Epidermal melanocyte (primary cell): ENCODE data around the gene AMN.

Experiments
- DNase-seq: peaks from one replicate; pipeline ENCODE4 v3.0.0; 2011; ENCODE audit warnings: low spot score; ENCODE audit not compliant: insufficient read length

The AMN gene

DNA sequence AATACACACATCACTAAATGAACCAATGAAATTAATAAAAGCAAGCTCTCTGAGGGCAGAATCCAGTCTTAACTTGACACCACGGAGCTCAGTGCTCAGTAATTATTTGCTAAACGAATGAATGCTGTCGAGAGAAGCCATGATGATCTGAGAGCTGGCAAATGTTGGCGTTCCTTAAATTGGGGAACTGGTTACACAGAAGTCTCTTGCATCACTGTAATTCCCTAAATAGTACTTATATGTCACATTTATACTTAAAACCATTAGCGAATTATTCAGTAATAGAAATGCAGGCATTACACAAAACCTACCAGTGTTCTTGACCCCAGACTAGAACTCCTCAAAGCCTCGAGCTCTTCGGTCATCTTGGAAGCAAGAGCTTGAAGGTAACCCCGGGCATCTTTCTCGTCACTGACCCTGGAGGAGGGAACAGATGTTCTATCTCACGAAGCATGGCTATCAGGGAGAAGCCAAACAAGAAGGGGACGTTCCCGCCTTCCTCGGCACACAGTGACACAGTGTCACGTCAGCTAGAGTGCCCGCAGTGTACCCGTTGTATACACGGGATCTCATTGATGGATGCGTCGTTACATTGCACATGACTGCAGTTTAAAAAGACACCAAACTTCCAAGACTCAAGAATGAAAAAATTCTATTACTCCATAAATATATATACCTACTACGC is 43.6 kb downstream of the AMN start:
- no peak for DNase-seq

DNA sequence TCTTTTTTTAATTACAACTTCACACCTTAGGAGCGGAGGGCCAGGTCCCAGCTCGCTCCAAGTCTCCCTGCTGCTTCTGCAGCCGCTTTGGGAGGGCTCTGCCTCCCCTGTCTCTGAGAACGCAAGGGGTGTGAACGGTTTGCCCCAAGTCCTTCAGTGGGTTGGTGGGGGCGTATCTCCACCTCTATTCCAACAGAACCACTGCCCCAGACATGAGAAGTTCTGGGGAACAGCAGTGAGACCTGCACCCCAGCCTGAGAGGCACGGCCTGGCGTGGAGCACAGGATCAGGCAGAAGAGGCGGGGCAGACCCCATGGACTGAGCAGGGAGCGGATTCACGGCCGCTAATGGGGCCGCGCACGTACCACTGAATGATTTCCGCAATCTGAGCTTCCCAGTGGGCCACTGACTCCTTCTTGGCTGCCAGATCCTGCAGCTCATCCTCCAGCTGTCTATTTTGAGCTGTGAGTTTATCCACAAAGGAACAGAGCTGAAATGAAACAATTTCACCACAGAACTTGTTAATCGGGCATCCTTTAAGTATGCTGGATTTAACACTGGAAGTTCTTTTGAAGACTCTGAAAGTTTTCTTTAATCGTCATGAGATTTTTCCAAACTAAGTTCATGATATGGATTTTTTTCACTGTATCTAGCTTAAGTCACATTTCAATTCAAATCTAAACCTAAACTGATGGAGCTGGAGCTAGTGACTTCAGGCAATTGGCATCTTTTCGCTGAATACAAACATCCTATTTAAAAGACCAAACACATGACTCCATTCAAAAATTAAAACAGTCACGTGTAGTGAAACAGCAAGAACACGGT is 44.4 kb downstream of the AMN start:
- DNase-seq: peak; percentile 76

DNA sequence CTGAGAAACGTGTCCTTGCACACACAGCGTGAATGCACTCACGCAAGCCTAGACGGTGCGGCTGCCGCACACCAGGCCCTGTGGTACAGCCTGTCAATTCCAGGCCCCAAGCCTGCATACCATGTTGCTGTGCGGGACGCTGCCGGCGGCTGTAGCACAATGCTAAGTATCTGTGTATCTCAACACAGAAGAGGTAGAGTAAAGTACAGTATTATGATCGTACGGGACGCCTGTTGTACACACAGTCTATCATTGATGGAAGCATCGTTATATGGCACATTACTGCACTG is 45.0 kb downstream of the AMN start:
- no peak for DNase-seq

- DNase-seq: no peak
These were observed 45.8 kb downstream of the AMN start for GRCh38 chr14:102968306-102968705.

DNA sequence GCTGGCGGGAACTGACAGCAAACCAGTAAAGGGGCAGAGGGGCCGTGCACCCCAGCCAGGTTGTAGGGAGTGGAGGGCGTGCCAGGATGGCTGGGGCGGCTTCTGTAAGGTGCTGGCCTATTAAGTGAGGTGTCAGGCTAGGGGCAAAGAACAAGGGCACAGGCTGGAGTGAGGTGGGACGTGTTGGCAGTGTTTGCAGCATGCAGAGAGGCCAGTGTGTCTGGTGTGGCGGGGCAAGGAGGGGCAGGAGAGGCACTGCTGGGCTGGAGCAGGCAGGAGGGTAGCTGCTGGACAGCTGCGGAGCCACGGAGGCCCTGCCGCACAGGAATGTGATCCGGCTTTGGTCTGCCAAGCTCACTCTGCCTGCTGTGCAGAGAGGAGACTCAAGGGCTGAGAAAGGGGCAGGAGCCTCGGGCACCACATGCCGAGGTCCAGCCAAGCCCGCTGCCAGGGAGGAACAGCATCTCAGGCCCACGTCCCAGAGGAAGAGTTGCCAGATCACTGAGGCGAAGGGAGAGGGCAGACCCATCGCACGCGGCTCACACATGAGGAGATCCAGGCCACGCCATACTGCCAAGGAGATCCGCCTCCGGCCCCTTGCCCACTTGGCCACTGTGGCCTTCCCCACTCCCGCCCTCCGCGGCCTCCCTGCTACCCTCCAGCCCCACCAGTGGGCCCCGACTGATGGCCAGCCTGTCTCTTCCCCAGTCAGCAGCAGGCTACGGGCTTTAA is 46.8 kb downstream of the AMN start:
- no peak for DNase-seq

- DNase-seq: no peak
These were observed 47.4 kb downstream of the AMN start for GRCh38 chr14:102969901-102970300.

DNA sequence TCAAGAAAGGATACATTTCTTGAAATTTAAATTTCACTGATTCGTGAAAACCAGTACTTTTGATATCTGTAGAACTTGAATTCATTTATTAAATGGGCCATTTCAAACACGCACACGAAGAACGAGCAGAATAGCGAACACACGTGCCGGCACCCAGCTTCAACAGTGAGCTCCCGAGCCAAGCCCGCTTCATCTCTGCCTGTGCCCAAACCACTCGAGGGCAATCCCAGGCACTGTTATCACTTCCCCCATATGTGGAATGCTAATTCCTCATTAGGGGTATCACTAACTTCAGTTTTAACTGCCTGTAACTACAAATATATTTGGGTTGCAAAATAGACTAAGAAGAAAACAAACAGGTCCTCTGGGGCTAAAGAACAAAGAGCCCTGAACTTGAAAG is 48.0 kb downstream of the AMN start:
- no peak for DNase-seq

- DNase-seq: no peak
These were observed 48.9 kb downstream of the AMN start for GRCh38 chr14:102971314-102971713.

DNA sequence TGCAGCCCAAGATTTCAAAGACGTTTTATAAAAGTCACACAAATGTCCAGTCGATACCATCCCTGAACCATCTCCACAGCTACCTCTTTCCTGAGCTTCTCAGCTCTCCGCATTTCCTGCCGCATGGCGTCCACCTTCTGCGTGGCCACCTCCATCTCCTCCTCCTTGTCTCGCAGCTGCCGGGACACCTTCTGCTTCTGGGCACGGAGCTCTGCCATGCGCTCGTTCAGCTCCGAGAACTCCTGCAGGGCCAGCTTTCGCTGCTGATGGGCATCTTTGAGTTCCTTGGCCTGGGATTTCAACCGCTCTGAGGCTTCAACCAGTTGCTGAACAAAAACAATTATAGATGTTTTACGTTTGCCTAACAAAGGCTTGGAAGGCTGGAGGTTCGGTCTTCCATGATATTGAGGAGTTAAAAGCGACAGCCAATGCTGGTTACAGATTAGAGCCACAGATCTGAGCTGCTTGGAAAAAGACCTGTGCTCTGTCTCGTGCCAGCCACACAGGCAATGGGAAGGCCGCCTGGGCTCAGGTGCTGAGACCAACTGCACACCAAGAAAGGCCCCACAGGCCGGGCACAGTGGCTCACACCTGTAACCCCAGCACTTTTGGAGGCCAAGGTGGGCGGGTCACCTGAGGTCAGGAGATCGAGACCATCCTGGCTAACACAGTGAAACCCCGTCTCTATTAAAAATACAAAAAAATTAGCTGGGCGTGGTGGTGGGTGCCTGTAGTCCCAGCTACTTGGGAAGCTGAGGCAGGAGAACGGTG is 49.6 kb downstream of the AMN start:
- no peak for DNase-seq

DNA sequence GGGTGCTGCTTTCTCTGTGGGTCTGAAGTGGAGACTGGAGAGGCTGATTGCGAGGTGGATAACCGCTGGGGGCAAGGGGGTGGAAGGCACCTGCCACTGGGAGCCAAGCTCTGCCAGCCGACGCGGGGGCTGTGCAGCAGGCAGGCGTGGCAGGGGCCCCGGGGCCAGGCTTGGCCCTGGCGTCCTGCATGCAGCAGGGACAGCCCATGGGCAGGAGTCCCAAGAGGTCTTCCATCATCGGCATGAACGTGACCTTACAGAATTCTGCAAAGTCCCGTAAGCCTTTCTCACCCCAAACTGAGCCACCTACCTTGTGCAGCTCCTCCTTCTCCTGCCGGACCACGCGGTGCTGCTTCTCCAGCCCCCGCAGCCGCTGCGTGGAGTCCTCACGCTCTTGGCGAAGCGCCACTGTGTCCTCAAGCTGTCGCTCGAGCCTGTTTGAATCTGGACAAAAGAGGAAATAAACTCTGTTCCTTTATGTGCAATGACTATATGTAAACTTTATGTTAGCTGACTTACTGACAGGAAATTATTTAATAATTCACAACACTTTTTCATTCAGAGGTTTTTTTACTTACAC is 51.3 kb downstream of the AMN start:
- DNase-seq: no peak

DNA sequence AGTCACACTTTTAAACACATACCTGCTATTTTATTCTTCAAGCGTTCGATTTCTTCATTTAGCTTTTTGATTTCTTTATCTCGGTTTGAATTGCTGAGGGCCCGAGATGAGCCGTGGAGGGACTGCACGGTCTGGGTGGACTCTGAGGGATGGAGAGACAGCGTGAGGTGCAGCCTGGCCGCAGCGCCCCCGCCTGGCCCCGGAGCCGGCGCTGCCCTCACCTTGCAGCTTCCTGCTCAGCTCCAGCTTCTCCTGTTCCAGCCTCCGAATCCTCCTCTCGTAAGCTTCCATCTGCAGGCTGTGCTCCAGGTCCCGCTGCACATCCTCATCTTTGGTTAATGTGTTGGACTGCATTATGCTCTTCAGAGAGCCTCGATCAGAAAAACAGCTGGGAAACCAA is 53.2 kb downstream of the AMN start:
- no peak for DNase-seq

DNA sequence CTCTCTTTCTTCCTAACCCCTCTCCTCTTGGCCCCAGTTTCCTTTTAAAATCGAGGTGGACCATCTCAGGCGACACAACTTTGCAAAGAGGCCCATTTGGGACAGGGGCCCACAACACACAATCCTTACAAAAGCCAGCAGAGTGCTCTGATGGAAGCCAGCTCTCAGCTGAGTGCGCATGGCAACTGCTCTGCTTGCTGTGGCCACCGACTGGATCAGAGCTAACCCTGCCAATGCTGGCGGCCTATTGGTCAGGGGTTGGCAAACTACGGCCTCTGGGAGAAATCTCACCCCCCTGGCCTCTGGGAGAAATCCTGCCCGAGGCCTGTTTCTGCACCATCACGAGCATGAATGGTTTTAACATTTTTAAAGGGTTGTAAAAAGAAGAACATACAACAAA is 55.0 kb downstream of the AMN start:
- no peak for DNase-seq

DNA sequence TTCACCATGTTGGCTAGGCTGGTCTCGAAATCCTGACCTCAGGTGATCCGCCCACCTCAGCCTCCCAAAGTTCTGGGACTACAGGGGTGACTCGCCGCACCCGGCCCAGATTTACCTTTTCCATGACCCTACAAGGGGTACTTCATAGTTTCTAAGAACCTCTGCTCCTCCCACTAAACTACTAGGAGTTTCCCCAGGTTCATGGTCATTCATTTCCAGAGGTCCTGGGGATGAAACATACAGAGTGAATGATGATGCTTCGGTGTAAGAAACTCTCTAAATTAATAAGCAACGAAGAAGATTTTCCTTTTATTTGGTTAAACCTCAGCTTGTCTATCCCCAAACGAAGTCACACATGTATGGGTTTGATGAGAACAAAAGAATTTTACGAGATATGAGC is 56.9 kb downstream of the AMN start:
- no peak for DNase-seq

DNA sequence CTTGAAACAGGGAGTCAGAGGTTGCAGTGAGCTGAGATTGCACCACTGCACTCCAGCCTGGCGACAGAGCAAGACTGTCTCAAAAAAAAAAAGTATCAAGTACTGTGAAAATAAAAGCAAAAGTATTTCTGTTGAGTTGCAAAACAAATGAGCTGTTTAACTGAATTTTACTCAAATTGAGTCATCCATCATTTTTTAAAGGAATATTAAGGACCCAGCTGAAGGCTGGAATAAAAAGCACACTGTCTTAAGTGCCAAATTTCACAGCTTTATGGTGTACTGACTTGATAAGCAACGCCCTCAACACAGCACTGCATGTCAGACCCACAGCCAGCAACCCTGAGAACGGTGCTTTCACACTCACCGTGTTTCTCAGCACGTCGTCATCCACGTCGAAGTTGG is 57.9 kb downstream of the AMN start:
- DNase-seq: no peak
